Ascending aorta (tissue), 2 donors: ENCODE measurements around the gene ADM5. TPM values are rescaled to one million over a fixed set of nuclear protein-coding genes. Genes with fewer than 3 reads are reported as not detected.

Experiments used
- DNase-seq, 2 donors: peaks; one replicate each; pipeline ENCODE4 v3.0.0-alpha.2; 2019; ENCODE audit warnings: low spot score in 2 of 2
- H3K27ac ChIP-seq, 2 donors: fragments of 200-600 bp; sonication (generic); one replicate each; pipeline ENCODE4 v1.5.1; 2016 to 2017; ENCODE audit warnings: mild to moderate bottlenecking in 1 of 2
- H3K27me3 ChIP-seq: fragments of 200-600 bp; sonication (generic); one replicate; pipeline ENCODE4 v1.5.1; 2017
- H3K36me3 ChIP-seq, 2 donors: fragments of 200-600 bp; sonication (generic); one replicate each; pipeline ENCODE4 v1.5.1; 2016
- H3K4me1 ChIP-seq, 2 donors: fragments of 200-600 bp; sonication (generic); one replicate each; pipeline ENCODE4 v1.5.1; 2016 to 2017; ENCODE audit warnings: mild to moderate bottlenecking in 1 of 2
- H3K4me3 ChIP-seq, 2 donors: fragments of 200-600 bp; sonication (generic); one replicate each; pipeline ENCODE4 v1.5.1; 2016 to 2017; ENCODE audit warnings: mild to moderate bottlenecking in 1 of 2
- H3K9me3 ChIP-seq, 2 donors: fragments of 200-600 bp; sonication (generic); one replicate each; pipeline ENCODE4 v1.5.1; 2016
- CTCF ChIP-seq, 3 experiments: fragments of 200-600 bp in 2 of 3; fragments of 450-650 bp in 1 of 3; sonication (generic) in 2 of 3; IDR thresholded peaks; one replicate each; pipeline ENCODE4 v1.5.1; 2016 to 2019; ENCODE audit warnings: antibody characterized with exemption in 3 of 3, mild to moderate bottlenecking in 1 of 3, moderate library complexity in 1 of 3
- intact Hi-C: fragments of 100-400 bp; cut with DNase I; formaldehyde crosslinking; loops from one replicate; pipeline ENCODE4 v1.15.1; 2023
- total RNA-seq: library from RNA; depleted of rRNA; stranded (reverse); fragments of >200 nt; gene quantifications from one replicate; pipeline ENCODE4 v1.1.0, GENCODE V29; 2016

ADM5 gene
- total RNA-seq, 1 donor from 2014 or later: 9.8 TPM

- DNase-seq: no peak
- Histone ChIP-seq H3K4me1 (no peaks in the 10 kb centered on the region), H3K27ac (no peak overlapping the region), H3K9me3 (no peaks in the 10 kb centered on the region), H3K36me3 (no peaks in the 10 kb centered on the region), H3K4me3 (no peak overlapping the region), H3K27me3 (no peaks in the 10 kb centered on the region)
- no peak for TF ChIP-seq CTCF (IDR thresholded peaks at IDR 0.05)
- intact Hi-C loops: no loop called here
These were observed 15.7 kb downstream of the ADM5 start for GRCh38 chr19:49704888-49705642.

- TF ChIP-seq CTCF (IDR thresholded peaks at IDR 0.05): no peak
- Histone ChIP-seq H3K27ac (no peak overlapping the region), H3K4me3 (no peak overlapping the region), H3K4me1 (no peaks in the 10 kb centered on the region), H3K36me3 (no peaks in the 10 kb centered on the region), H3K27me3 (no peaks in the 10 kb centered on the region), H3K9me3 (no peaks in the 10 kb centered on the region)
- intact Hi-C loops: no loop called here
- no peak for DNase-seq
These were observed 16.5 kb downstream of the ADM5 start for GRCh38 chr19:49705919-49706318.

GRCh38 chr19:49710372-49710951, 21.1 kb downstream of the ADM5 start:
- Histone ChIP-seq H3K36me3 (no peaks in the 10 kb centered on the region), H3K27me3 (no peaks in the 10 kb centered on the region), H3K4me1 (no peaks in the 10 kb centered on the region), H3K27ac (no peak overlapping the region), H3K9me3 (no peaks in the 10 kb centered on the region), H3K4me3 (no peak overlapping the region)
- intact Hi-C loops: no loop called here
- no peak for DNase-seq
- TF ChIP-seq CTCF (IDR thresholded peaks at IDR 0.05): no peak

- Histone ChIP-seq H3K4me1 (no peaks in the 10 kb centered on the region), H3K27me3 (no peaks in the 10 kb centered on the region), H3K36me3 (no peaks in the 10 kb centered on the region), H3K4me3 (no peak overlapping the region), H3K9me3 (no peaks in the 10 kb centered on the region), H3K27ac (no peak overlapping the region)
- no peak for TF ChIP-seq CTCF (IDR thresholded peaks at IDR 0.05)
- intact Hi-C loops: no loop called here
- no peak for DNase-seq
These were observed 23.0 kb downstream of the ADM5 start for GRCh38 chr19:49712397-49712859.

- Histone ChIP-seq H3K27ac (no peak overlapping the region), H3K36me3 (no peaks in the 10 kb centered on the region), H3K9me3 (no peaks in the 10 kb centered on the region), H3K4me1 (no peaks in the 10 kb centered on the region), H3K27me3 (no peaks in the 10 kb centered on the region), H3K4me3 (no peak overlapping the region)
- intact Hi-C loops: no loop called here
- DNase-seq: no peak
- no peak for TF ChIP-seq CTCF (IDR thresholded peaks at IDR 0.05)
These were observed 23.9 kb downstream of the ADM5 start for GRCh38 chr19:49713236-49713845.
